Neural cell (in vitro differentiated cells): ENCODE data around the gene ERC2. TPM values are rescaled to one million over a fixed set of nuclear protein-coding genes. Genes with fewer than 3 reads are reported as not detected.

Source experiments
- H2AFZ ChIP-seq: fragments of 200-600, 300-800 bp; sonication (generic), shearing (Covaris generic); 2 replicates; pipeline ENCODE4 v1.6.0; 2014; ENCODE audit warnings: low read depth, mild to moderate bottlenecking, antibody characterized with exemption, low read length, moderate library complexity
- H3F3A ChIP-seq: fragments of 200-600 bp; shearing (Covaris generic); 2 replicates; pipeline ENCODE4 v1.6.1; 2016; ENCODE audit warnings: mild to moderate bottlenecking, moderate library complexity, mixed read lengths, antibody characterized with exemption, low read length; ENCODE audit not compliant: insufficient read depth, poor library complexity, severe bottlenecking
- H3K27ac ChIP-seq: fragments of 200-600, 300-800 bp; sonication (generic), shearing (Covaris generic); 2 replicates; pipeline ENCODE4 v1.5.1; 2014; ENCODE audit warnings: mild to moderate bottlenecking, low read length, moderate library complexity
- H3K27me3 ChIP-seq: fragments of 300-800, 200-600 bp; sonication (generic), shearing (Covaris generic); 2 replicates; pipeline ENCODE4 v1.6.0; 2014; ENCODE audit warnings: mild to moderate bottlenecking, low read depth, low read length, moderate library complexity; ENCODE audit not compliant: insufficient read depth
- H3K36me3 ChIP-seq: fragments of 300-800, 200-600 bp; sonication (generic), shearing (Covaris generic); 2 replicates; pipeline ENCODE4 v1.5.1; 2014; ENCODE audit warnings: mild to moderate bottlenecking, antibody characterized with exemption, low read length, moderate library complexity; ENCODE audit not compliant: insufficient read depth
- H3K4me2 ChIP-seq: fragments of 300-800, 200-600 bp; sonication (generic), shearing (Covaris generic); 2 replicates; pipeline ENCODE4 v1.6.0; 2014; ENCODE audit warnings: mild to moderate bottlenecking, low read length
- H3K4me3 ChIP-seq: fragments of 300-800, 200-600 bp; sonication (generic), shearing (Covaris generic); 2 replicates; pipeline ENCODE4 v1.5.1; 2014; ENCODE audit warnings: mild to moderate bottlenecking, low read length, moderate library complexity
- H3K79me2 ChIP-seq: fragments of 200-600 bp; shearing (Covaris generic); replicated peaks from 2 replicates; pipeline ENCODE4 v1.6.0; 2014; ENCODE audit warnings: mild to moderate bottlenecking, low read length, moderate library complexity; ENCODE audit not compliant: insufficient read depth
- H3K9ac ChIP-seq: fragments of 300-800, 200-600 bp; sonication (generic), shearing (Covaris generic); 2 replicates; pipeline ENCODE4 v1.6.1; 2016; ENCODE audit warnings: mild to moderate bottlenecking, low read length, mixed read lengths
- H3K9me2 ChIP-seq: fragments of 200-600 bp; shearing (Covaris generic); 2 replicates; pipeline ENCODE4 v1.6.1; 2016; ENCODE audit warnings: mild to moderate bottlenecking, low read length, mixed read lengths; ENCODE audit not compliant: insufficient read depth
- H3K9me3 ChIP-seq: fragments of 200-600, 300-800 bp; sonication (generic), shearing (Covaris generic); 2 replicates; pipeline ENCODE4 v1.6.1; 2016; ENCODE audit warnings: mild to moderate bottlenecking, mixed run types, low read length, moderate library complexity, mixed read lengths
- H4K20me1 ChIP-seq: fragments of 200-600 bp; shearing (Covaris generic); 2 replicates; pipeline ENCODE4 v1.6.1; 2016; ENCODE audit warnings: mild to moderate bottlenecking, mixed run types; ENCODE audit not compliant: insufficient read depth
- CTCF ChIP-seq: fragments of 450-650 bp; IDR thresholded peaks from 2 replicates; pipeline ENCODE4 v1.5.1; 2014; ENCODE audit warnings: antibody characterized with exemption, mild to moderate bottlenecking, moderate library complexity; ENCODE audit not compliant: poor library complexity, severe bottlenecking
- EP300 ChIP-seq: fragments of 450-650 bp; conservative IDR thresholded peaks from 2 replicates; pipeline ENCODE4 v1.6.1; 2014; ENCODE audit warnings: antibody characterized with exemption, mild to moderate bottlenecking, moderate library complexity; ENCODE audit not compliant: poor library complexity, severe bottlenecking
- EZH2 ChIP-seq: fragments of 200-600, 300-800 bp; shearing (Covaris generic), sonication (generic); IDR thresholded peaks from 2 replicates; pipeline ENCODE4 v1.6.1; 2014; ENCODE audit warnings: antibody characterized with exemption, low read length, borderline replicate concordance, mild to moderate bottlenecking; ENCODE audit not compliant: insufficient read depth, poor library complexity, severe bottlenecking
- MXI1 ChIP-seq: fragments of 450-650 bp; conservative IDR thresholded peaks from 2 replicates; pipeline ENCODE4 v1.6.1; 2014; ENCODE audit warnings: antibody characterized with exemption, mild to moderate bottlenecking; ENCODE audit not compliant: poor library complexity, severe bottlenecking
- POLR2AphosphoS5 ChIP-seq: IDR thresholded peaks from 2 replicates; pipeline ENCODE4 v1.6.1; 2012
- RAD21 ChIP-seq: fragments of 450-650 bp; conservative IDR thresholded peaks from 2 replicates; pipeline ENCODE4 v1.6.1; 2014; ENCODE audit warnings: antibody characterized with exemption, mild to moderate bottlenecking, moderate library complexity
- REST ChIP-seq: IDR thresholded peaks from 2 replicates; pipeline ENCODE4 v1.6.1; 2012; ENCODE audit warnings: borderline replicate concordance
- SMC3 ChIP-seq: fragments of 450-650 bp; conservative IDR thresholded peaks from 2 replicates; pipeline ENCODE4 v1.6.1; 2014; ENCODE audit warnings: antibody characterized with exemption, mild to moderate bottlenecking, moderate library complexity; ENCODE audit not compliant: poor library complexity
- TAF1 ChIP-seq: IDR thresholded peaks from 2 replicates; pipeline ENCODE4 v1.6.1; 2012; ENCODE audit warnings: low read depth
- polyA plus RNA-seq: library from polyadenylated mRNA; depleted of rRNA; stranded (reverse); fragments of >200 nt; gene quantifications from 2 replicates; pipeline ENCODE4 v1.2.3, GENCODE V29; 2014

The ERC2 gene
- polyA plus RNA-seq, 1 donor from 2014 or later = 60.4 TPM

- Histone ChIP-seq H3K4me2 (no peak overlapping the region), H3F3A (no peaks in the 10 kb centered on the region), H3K36me3 (no peaks in the 10 kb centered on the region), H3K9ac (no peak overlapping the region), H3K4me3 (no peak overlapping the region), H3K9me3 (no peaks in the 10 kb centered on the region), H3K27ac (no peak overlapping the region), H3K79me2 (no peaks in the 10 kb centered on the region), H4K20me1 (no peaks in the 10 kb centered on the region), H3K27me3 (no peaks in the 10 kb centered on the region), H3K9me2 (no peaks in the 10 kb centered on the region), H2AFZ (no peak overlapping the region)
- TF ChIP-seq MXI1 (no peak), EZH2 (no peak), EP300 (no peak), TAF1 (no peak), CTCF (no peak), SMC3 (no peak), POLR2AphosphoS5 (no peak), RAD21 (no peak), REST (no peak)
Observed at GRCh38 chr3:55609230-55609827, 858.9 kb downstream of the ERC2 start.

- H3K9me2 ChIP-seq = no peaks in the 10 kb centered on the region
- no peaks in the 10 kb centered on the region for H3K36me3 ChIP-seq
- H2AFZ ChIP-seq = no peak overlapping the region
- H3F3A ChIP-seq = no peaks in the 10 kb centered on the region
- no peak overlapping the region for H3K4me3 ChIP-seq
- H4K20me1 ChIP-seq = no peaks in the 10 kb centered on the region
- H3K27me3 ChIP-seq = no peaks in the 10 kb centered on the region
- H3K4me2 ChIP-seq = no peak overlapping the region
- no peak overlapping the region for H3K27ac ChIP-seq
- no peaks in the 10 kb centered on the region for H3K9me3 ChIP-seq
- no peaks in the 10 kb centered on the region for H3K79me2 ChIP-seq
- no peak overlapping the region for H3K9ac ChIP-seq
- TF ChIP-seq TAF1 = no peak
- TF ChIP-seq MXI1 = no peak
- no peak for TF ChIP-seq EP300
- TF ChIP-seq EZH2 = no peak
- no peak for TF ChIP-seq CTCF
- no peak for TF ChIP-seq REST
- TF ChIP-seq POLR2AphosphoS5 = no peak
Observed at GRCh38 chr3:55608301-55608937, 859.8 kb downstream of the ERC2 start.
